Measurements from ENCODE around the gene ACSS2. TPM values are rescaled to one million over a fixed set of nuclear protein-coding genes. Genes with fewer than 3 reads are reported as not detected.

Gene ACSS2
- total RNA-seq, 1 donor from 2014 or later = 8.4 TPM

DNA sequence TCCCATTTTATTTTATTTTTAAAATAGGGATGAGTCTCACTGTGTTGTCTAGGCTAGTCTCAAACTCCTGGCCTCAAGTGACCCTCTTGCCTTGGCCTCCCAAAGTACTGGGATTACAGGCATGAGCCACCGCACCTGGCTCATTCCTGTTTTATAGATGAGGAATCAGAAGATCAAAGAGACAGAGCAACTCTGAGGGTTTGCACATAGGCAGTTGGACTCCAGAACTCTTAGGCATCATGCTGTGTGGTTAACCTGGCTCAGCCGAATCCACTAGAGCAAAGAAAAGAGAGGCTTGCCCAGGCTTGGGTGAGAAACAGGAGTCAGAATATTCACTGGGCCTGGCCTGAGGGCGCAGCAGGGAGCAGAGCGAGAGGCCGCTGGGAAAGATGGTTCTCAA, 88.6 kb downstream of the ACSS2 start:
- H3K9me3 Mint-ChIP-seq = no peaks in the 10 kb centered on the region
- TF ChIP-seq, protein P1, sequence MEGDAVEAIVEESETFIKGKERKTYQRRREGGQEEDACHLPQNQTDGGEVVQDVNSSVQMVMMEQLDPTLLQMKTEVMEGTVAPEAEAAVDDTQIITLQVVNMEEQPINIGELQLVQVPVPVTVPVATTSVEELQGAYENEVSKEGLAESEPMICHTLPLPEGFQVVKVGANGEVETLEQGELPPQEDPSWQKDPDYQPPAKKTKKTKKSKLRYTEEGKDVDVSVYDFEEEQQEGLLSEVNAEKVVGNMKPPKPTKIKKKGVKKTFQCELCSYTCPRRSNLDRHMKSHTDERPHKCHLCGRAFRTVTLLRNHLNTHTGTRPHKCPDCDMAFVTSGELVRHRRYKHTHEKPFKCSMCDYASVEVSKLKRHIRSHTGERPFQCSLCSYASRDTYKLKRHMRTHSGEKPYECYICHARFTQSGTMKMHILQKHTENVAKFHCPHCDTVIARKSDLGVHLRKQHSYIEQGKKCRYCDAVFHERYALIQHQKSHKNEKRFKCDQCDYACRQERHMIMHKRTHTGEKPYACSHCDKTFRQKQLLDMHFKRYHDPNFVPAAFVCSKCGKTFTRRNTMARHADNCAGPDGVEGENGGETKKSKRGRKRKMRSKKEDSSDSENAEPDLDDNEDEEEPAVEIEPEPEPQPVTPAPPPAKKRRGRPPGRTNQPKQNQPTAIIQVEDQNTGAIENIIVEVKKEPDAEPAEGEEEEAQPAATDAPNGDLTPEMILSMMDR (IDR thresholded peaks at IDR 0.05) = no peak
- CTCF ChIA-PET = no interaction called here
- H3K27ac Mint-ChIP-seq = no peak overlapping the region
- no peaks in the 10 kb centered on the region for H3K36me3 Mint-ChIP-seq (ENCODE audit: low read depth)
- DNase-seq (no peak), ATAC-seq (ENCODE audit: low read depth) (no peak)
- peaks cover 3% of the 10 kb centered on the region for H3K4me1 Mint-ChIP-seq
- H3K27me3 Mint-ChIP-seq = no peaks in the 10 kb centered on the region
- H3K4me3 Mint-ChIP-seq = no peak overlapping the region
- POLR2A ChIA-PET = interaction anchor here (0.5 kb wide), 1 partner anchor 313 kb away, joined by 3 read pairs; the partner anchor contains the start of gene MMP24OS
- intact Hi-C loops (cut with micrococcal nuclease) = no loop called here

DNA sequence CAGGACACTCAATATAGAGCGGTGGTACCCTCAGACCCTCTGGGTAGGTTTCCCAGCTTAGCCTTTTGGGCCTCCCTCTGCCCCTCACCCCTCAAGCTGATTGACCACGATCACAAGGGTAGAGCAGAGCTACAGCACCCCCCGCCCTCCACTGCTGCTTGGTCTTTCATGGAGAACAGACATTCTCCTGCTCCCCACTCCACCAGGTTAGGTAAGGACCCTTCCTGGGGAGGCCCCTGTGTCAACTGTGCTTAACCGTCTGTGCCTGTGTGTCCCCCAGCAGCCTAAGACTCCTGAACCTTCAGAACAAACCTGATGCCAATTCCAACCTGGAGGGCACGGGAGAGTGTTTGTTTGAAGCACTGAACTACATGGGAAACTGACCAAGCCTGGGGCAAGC, 91.0 kb downstream of the ACSS2 start:
- POLR2A ChIA-PET = interaction anchor here (0.5 kb wide), 1 partner anchor 1927 kb away, joined by 3 read pairs; no protein-coding TSS in a partner anchor
- DNase-seq (no peak), ATAC-seq (ENCODE audit: low read depth) (no peak)
- TF ChIP-seq, protein P1 (IDR thresholded peaks at IDR 0.05) = no peak
- Mint-ChIP-seq H3K27ac (no peak overlapping the region), H3K4me3 (no peak overlapping the region), H3K27me3 (no peaks in the 10 kb centered on the region), H3K4me1 (no peaks in the 10 kb centered on the region), H3K36me3 (ENCODE audit: low read depth) (no peaks in the 10 kb centered on the region), H3K9me3 (no peaks in the 10 kb centered on the region)
- intact Hi-C loops (cut with micrococcal nuclease) = no loop called here
- CTCF ChIA-PET = no interaction called here

DNA sequence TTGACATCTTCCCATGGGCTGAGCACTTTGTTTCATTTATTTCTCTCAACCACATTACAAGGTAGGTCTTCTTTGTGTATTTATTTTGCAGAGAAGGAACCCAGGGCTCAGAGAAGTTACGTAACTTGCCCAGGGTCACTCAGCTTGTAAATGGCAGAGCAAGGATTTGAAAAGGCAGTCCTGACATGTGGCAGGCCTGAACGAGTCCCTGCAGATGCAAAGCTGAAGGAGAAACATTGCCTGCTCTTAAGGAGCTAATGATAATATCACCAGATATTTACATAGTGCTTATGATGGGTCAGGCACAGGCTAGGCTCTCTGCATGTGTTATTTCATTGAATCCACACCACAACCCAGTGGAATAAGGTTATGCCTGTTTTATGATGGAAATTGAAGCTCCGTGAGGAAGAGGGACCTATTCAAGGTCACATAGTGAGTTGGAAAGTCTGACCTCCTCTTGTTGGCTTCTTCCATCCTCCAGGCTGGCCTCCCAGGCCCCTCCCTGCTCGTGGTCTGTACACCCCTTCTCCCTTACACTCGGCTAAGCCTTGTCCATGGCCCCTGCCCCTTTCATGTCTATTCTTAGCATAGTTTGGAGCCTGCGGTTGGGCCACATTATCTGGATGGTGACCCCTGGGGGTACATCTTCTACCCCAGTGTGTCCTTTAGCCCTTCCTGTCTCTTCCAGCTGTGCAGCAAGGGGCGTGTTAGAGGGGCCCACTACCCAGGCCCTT, 91.8 kb downstream of the ACSS2 start:
- ATAC-seq (ENCODE audit: low read depth) = no peak
- DNase-seq = no peak
- Mint-ChIP-seq H3K27me3 (no peaks in the 10 kb centered on the region), H3K4me3 (no peak overlapping the region), H3K36me3 (ENCODE audit: low read depth) (no peaks in the 10 kb centered on the region), H3K4me1 (no peaks in the 10 kb centered on the region), H3K27ac (no peak overlapping the region), H3K9me3 (no peaks in the 10 kb centered on the region)
- ChIA-PET CTCF (interaction anchor here (0.6 kb wide), 1 partner anchor 1903 kb away, joined by 4 read pairs; no protein-coding TSS in a partner anchor), POLR2A (interaction anchor here (0.5 kb wide), 1 partner anchor 1928 kb away, joined by 3 read pairs; no protein-coding TSS in a partner anchor)
- TF ChIP-seq, protein P1 (IDR thresholded peaks at IDR 0.05) = no peak
- intact Hi-C loops (cut with micrococcal nuclease) = no loop called here

DNA sequence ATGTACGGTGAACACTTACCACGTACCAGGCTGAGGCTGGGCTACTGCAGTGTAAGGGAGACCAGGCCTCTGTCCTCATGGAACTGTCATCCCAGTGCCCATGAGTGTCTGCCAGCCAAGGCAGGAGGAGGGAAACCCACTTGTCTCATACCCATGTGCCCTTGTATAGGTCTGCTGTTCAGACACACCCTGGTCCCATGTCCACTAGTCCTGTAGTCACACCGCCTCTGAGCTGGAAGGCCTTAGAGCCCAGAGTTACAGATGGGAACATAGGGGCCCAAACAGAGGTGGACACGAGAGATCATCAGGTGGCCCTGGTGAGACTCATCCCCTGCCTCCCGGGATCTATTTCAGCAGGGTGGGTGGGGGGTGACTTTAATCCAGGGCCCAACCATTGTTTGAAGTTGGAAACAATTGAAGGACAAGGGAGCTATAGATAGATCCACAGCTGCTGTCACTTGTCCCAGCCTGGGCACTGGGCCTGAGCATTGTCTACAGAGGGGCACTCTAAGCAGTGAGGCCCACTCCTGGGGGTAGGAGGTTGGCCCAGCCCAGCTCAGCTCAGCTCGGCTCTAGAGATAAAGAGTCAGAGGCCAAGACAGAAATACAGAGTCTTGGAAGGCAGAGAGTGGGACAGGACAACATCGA, 93.9 kb downstream of the ACSS2 start:
- Mint-ChIP-seq H3K9me3 (no peaks in the 10 kb centered on the region), H3K36me3 (ENCODE audit: low read depth) (no peaks in the 10 kb centered on the region), H3K4me1 (no peaks in the 10 kb centered on the region), H3K4me3 (no peak overlapping the region), H3K27me3 (no peaks in the 10 kb centered on the region), H3K27ac (no peak overlapping the region)
- no peak for ATAC-seq (ENCODE audit: low read depth)
- ChIA-PET CTCF (no interaction called here), POLR2A (no interaction called here)
- intact Hi-C loops (cut with micrococcal nuclease) = no loop called here
- TF ChIP-seq, protein P1 (IDR thresholded peaks at IDR 0.05) = no peak
- no peak for DNase-seq

DNA sequence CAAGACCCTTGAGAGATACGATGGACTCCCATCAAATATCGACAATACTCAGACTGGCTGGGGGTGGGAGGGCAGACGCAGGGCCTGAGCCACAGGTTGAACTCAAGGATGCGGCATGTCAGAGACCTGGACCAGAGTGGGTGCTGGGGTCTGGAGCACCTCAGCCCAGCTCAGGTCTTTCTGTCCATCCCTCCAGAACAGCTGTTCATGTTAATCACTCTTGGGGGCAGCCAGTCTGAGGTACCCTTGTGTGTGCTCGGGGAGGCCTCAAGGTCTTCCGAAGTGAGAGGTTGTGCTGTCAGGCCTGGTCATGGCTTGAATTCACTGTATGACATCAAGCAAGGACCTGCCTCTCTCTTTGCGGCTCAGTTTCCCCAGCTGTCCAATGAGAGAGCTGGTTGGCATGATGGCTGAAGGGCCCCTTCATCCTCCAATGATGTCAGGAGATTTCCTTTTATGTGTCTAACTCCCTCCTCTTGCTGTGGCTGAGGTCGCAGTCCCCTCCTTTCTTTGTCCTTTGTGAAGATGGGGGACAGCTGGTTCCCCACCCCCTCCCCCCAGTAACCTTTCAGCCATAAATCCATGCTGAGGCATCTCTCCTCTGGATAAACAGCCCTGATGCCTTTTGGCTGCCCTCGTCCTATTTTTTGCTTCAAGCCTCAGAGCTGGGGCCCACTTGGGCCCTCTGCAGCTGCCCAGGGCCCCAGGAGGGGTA, 94.6 kb downstream of the ACSS2 start:
- ATAC-seq (ENCODE audit: low read depth) (no peak), DNase-seq (no peak)
- intact Hi-C loops (cut with micrococcal nuclease) = no loop called here
- no peaks in the 10 kb centered on the region for H3K36me3 Mint-ChIP-seq (ENCODE audit: low read depth)
- CTCF ChIA-PET = no interaction called here
- H3K27ac Mint-ChIP-seq = no peak overlapping the region
- H3K27me3 Mint-ChIP-seq = peaks cover under 1% of the 10 kb centered on the region
- H3K9me3 Mint-ChIP-seq = no peaks in the 10 kb centered on the region
- no peak overlapping the region for H3K4me3 Mint-ChIP-seq
- TF ChIP-seq, protein P1 (IDR thresholded peaks at IDR 0.05) = no peak
- POLR2A ChIA-PET = no interaction called here
- H3K4me1 Mint-ChIP-seq = no peaks in the 10 kb centered on the region
